ENCODE results near the gene HMOX2.

Gene HMOX2

GRCh38 chr16:4517812-4518680, 41.8 kb downstream of the HMOX2 start (continued):
- TF ChIP-seq PRDM4 (tag by site-specific recombination; IDR thresholded peaks at IDR 0.05): no peak
- TF ChIP-seq KLF10 (tag by site-specific recombination; IDR thresholded peaks at IDR 0.05): no peak
- no peak for TF ChIP-seq ZBTB44 (tag by site-specific recombination; IDR thresholded peaks at IDR 0.05)
- no peak for TF ChIP-seq ZNF768 (tag by site-specific recombination; IDR thresholded peaks at IDR 0.05)
- TF ChIP-seq ZNF133 (tag by site-specific recombination; IDR thresholded peaks at IDR 0.05): no peak
- no peak for TF ChIP-seq ZNF843 (tag by site-specific recombination; IDR thresholded peaks at IDR 0.05)
- no peak for TF ChIP-seq ZSCAN16 (tag by site-specific recombination; IDR thresholded peaks at IDR 0.05)
- TF ChIP-seq SCRT2 (tag by site-specific recombination; IDR thresholded peaks at IDR 0.05): no peak
- TF ChIP-seq HOXD13 (CRISPR knock-in tag; IDR thresholded peaks at IDR 0.05; ENCODE audit: borderline replicate concordance): no peak
- no peak for TF ChIP-seq ZNF76 (tag by site-specific recombination; IDR thresholded peaks at IDR 0.05; ENCODE audit: borderline replicate concordance, low read depth)
- TF ChIP-seq ZNF10 (tag by site-specific recombination; IDR thresholded peaks at IDR 0.05): peak; percentile 94
- TF ChIP-seq ZNF146 (tag by site-specific recombination; IDR thresholded peaks at IDR 0.05): no peak
- no peak for TF ChIP-seq ZNF280C (tag by site-specific recombination; IDR thresholded peaks at IDR 0.05)
- TF ChIP-seq ZNF248 (tag by site-specific recombination; IDR thresholded peaks at IDR 0.05): no peak
- no peak for TF ChIP-seq ZNF701 (tag by site-specific recombination; IDR thresholded peaks at IDR 0.05)
- TF ChIP-seq ZNF121 (tag by site-specific recombination; IDR thresholded peaks at IDR 0.05): no peak
- TF ChIP-seq ZNF114 (tag by site-specific recombination; IDR thresholded peaks at IDR 0.05): no peak
- TF ChIP-seq ZNF37A (tag by site-specific recombination; IDR thresholded peaks at IDR 0.05): no peak
- TF ChIP-seq ZNF501 (tag by site-specific recombination; IDR thresholded peaks at IDR 0.05): no peak
- TF ChIP-seq ZEB2 (tag by site-specific recombination; IDR thresholded peaks at IDR 0.05): peak; percentile 42; the same call in 1 of the 2 replicates
- TF ChIP-seq ZNF169 (tag by site-specific recombination; IDR thresholded peaks at IDR 0.05): no peak
- no peak for TF ChIP-seq ZNF571 (tag by site-specific recombination; IDR thresholded peaks at IDR 0.05)
- TF ChIP-seq PBX3 (CRISPR knock-in tag; IDR thresholded peaks at IDR 0.05): no peak
- no peak for TF ChIP-seq ZNF335 (tag by site-specific recombination; conservative IDR thresholded peaks at IDR 0.05)
- TF ChIP-seq ZNF266 (tag by site-specific recombination; IDR thresholded peaks at IDR 0.05; ENCODE audit: low read depth): no peak
- TF ChIP-seq ATF2 (tag by site-specific recombination; IDR thresholded peaks at IDR 0.05; ENCODE audit: low read depth): no peak
- TF ChIP-seq ZFP69B (tag by site-specific recombination; IDR thresholded peaks at IDR 0.05): no peak
- TF ChIP-seq ZBTB17 (tag by site-specific recombination; IDR thresholded peaks at IDR 0.05): peak; percentile 82

Measured in HEK293 (cell line).